GM19043 (cell line): Measurements from ENCODE around the gene ZDHHC5.
"Not testable (repeated sequence)": the region's sequence is repeated elsewhere in the genome, so short reads cannot be mapped to it uniquely, and the experiment has no call there.

Source experiments
- ATAC-seq: cut with Tn5 transposase; IDR thresholded peaks from one replicate; pipeline ENCODE4 v1.9.1; 2021; ENCODE audit warnings: low read depth; ENCODE audit not compliant: unreplicated experiment

The ZDHHC5 gene

GRCh38 chr11:57643802-57644201 is 24.1 kb upstream of the ZDHHC5 start:
- no peak for ATAC-seq

- ATAC-seq, result no peak
Measured at GRCh38 chr11:57644748-57645688, 22.9 kb upstream of the ZDHHC5 start.

GRCh38 chr11:57645689-57646085 is 22.2 kb upstream of the ZDHHC5 start:
- ATAC-seq, result no peak

GRCh38 chr11:57646194-57646798 is 21.6 kb upstream of the ZDHHC5 start:
- ATAC-seq, result no peak

GRCh38 chr11:57646799-57647303 is 21.1 kb upstream of the ZDHHC5 start:
- no peak for ATAC-seq

GRCh38 chr11:57647372-57647771 is 20.5 kb upstream of the ZDHHC5 start:
- no peak for ATAC-seq

GRCh38 chr11:57647960-57648800 is 19.7 kb upstream of the ZDHHC5 start:
- ATAC-seq, result peak; percentile 33

- ATAC-seq, result no peak
Measured at GRCh38 chr11:57648801-57649735, 18.8 kb upstream of the ZDHHC5 start.

GRCh38 chr11:57649826-57650738 is 17.8 kb upstream of the ZDHHC5 start, which contains the start of gene YPEL4:
Gene YPEL4 (minus strand): TSS chr11:57649912. CDS start chr11:57647107, 2,805 bp downstream.
- no peak for ATAC-seq

- ATAC-seq, result no peak
Measured at GRCh38 chr11:57650739-57651090, 17.2 kb upstream of the ZDHHC5 start.

GRCh38 chr11:57651408-57651807 is 16.5 kb upstream of the ZDHHC5 start:
- ATAC-seq, result no peak

GRCh38 chr11:57652230-57652629 is 15.7 kb upstream of the ZDHHC5 start:
- not testable (repeated sequence) for ATAC-seq

GRCh38 chr11:57652662-57653061 is 15.3 kb upstream of the ZDHHC5 start:
- ATAC-seq, result no peak

GRCh38 chr11:57653163-57653562 is 14.8 kb upstream of the ZDHHC5 start:
- no peak for ATAC-seq

GRCh38 chr11:57656885-57657193 is 11.1 kb upstream of the ZDHHC5 start:
- no peak for ATAC-seq

- ATAC-seq, result peak; percentile 99
Measured at GRCh38 chr11:57657194-57658022, 10.5 kb upstream of the ZDHHC5 start, which contains the start of gene CLP1. Gene CLP1 (plus strand): TSS chr11:57657762. CDS start chr11:57659477, 1,715 bp downstream.

- no peak for ATAC-seq
Measured at GRCh38 chr11:57658023-57658361, 9.9 kb upstream of the ZDHHC5 start.

- ATAC-seq, result no peak
Measured at GRCh38 chr11:57659669-57660068, 8.2 kb upstream of the ZDHHC5 start.
